Skeletal muscle satellite cell (primary cell): ENCODE results near the gene TBC1D30.
"Not testable (repeated sequence)": the region's sequence is repeated elsewhere in the genome, so short reads cannot be mapped to it uniquely, and the experiment has no call there.

Experiments
- H3K27me3 ChIP-seq: 2 replicates; pipeline ENCODE4 v1.7.0; 2013; ENCODE audit warnings: low read length; ENCODE audit not compliant: control insufficient read depth, insufficient read depth
- H3K36me3 ChIP-seq: 2 replicates; pipeline ENCODE4 v1.7.0; 2013; ENCODE audit warnings: mild to moderate bottlenecking, control low read depth, low read length; ENCODE audit not compliant: insufficient read depth
- H3K4me1 ChIP-seq: 2 replicates; pipeline ENCODE4 v1.7.0; 2013; ENCODE audit warnings: low read length; ENCODE audit not compliant: control insufficient read depth, insufficient read depth
- H3K4me2 ChIP-seq: 2 replicates; pipeline ENCODE4 v1.7.0; 2013; ENCODE audit warnings: mild to moderate bottlenecking, low read length
- H3K4me3 ChIP-seq: 2 replicates; pipeline ENCODE4 v1.7.0; 2013; ENCODE audit warnings: low read length
- H3K9ac ChIP-seq: 2 replicates; pipeline ENCODE4 v1.7.0; 2013; ENCODE audit warnings: mild to moderate bottlenecking, low read depth, low read length, moderate library complexity
- H3K9me3 ChIP-seq: replicated peaks from 2 replicates; pipeline ENCODE4 v1.7.0; 2013; ENCODE audit warnings: mild to moderate bottlenecking, control low read depth, low read length

Gene TBC1D30

GRCh38 chr12:64828713-64829112 is 4.3 kb downstream of the TBC1D30 start:
- H3K4me3 ChIP-seq = no peak overlapping the region
- H3K36me3 ChIP-seq = no peaks in the 10 kb centered on the region
- H3K27me3 ChIP-seq = peaks cover 73% of the 10 kb centered on the region
- H3K4me1 ChIP-seq = peaks cover 11% of the 10 kb centered on the region
- no peak overlapping the region for H3K4me2 ChIP-seq
- no peak overlapping the region for H3K9ac ChIP-seq
- H3K9me3 ChIP-seq = no peaks in the 10 kb centered on the region

- Histone ChIP-seq H3K9me3 (no peaks in the 10 kb centered on the region), H3K27me3 (peaks cover 45% of the 10 kb centered on the region), H3K4me1 (no peaks in the 10 kb centered on the region), H3K4me2 (no peak overlapping the region), H3K9ac (no peak overlapping the region), H3K4me3 (no peak overlapping the region), H3K36me3 (no peaks in the 10 kb centered on the region)
These were observed 9.5 kb downstream of the TBC1D30 start for GRCh38 chr12:64833928-64834327.

GRCh38 chr12:64835901-64836300 is 11.5 kb downstream of the TBC1D30 start:
- Histone ChIP-seq H3K36me3 (no peaks in the 10 kb centered on the region), H3K9me3 (no peaks in the 10 kb centered on the region), H3K9ac (no peak overlapping the region), H3K4me3 (no peak overlapping the region), H3K27me3 (peaks cover 32% of the 10 kb centered on the region), H3K4me1 (no peaks in the 10 kb centered on the region), H3K4me2 (no peak overlapping the region)

- Histone ChIP-seq H3K9ac (no peak overlapping the region), H3K4me1 (no peaks in the 10 kb centered on the region), H3K36me3 (no peaks in the 10 kb centered on the region), H3K27me3 (peaks cover 32% of the 10 kb centered on the region), H3K4me2 (no peak overlapping the region), H3K4me3 (no peak overlapping the region), H3K9me3 (no peaks in the 10 kb centered on the region)
These were observed 12.4 kb downstream of the TBC1D30 start for GRCh38 chr12:64836856-64837255.

DNA sequence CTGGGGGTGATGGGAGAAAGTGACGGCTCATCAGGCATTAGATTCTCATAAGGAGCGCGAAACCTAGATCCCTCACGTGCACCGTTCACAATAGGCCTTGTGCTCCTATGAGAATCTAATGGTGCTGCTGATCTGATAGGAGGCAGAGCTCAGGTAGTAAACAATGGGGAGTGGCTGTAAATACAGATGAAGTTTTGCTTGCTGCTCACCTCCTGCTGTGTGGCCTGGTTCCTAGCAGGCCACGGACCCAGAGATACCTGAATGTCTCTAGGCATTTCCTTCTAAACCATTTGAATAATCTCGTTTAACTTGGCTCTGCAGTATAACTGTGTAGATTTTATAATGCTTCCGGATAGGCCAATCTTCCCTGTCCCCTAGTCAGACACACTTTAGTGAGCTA is 13.0 kb downstream of the TBC1D30 start:
- Histone ChIP-seq H3K4me1 (no peaks in the 10 kb centered on the region), H3K4me2 (no peak overlapping the region), H3K9ac (no peak overlapping the region), H3K4me3 (no peak overlapping the region), H3K27me3 (peaks cover 30% of the 10 kb centered on the region), H3K36me3 (no peaks in the 10 kb centered on the region), H3K9me3 (no peaks in the 10 kb centered on the region)

DNA sequence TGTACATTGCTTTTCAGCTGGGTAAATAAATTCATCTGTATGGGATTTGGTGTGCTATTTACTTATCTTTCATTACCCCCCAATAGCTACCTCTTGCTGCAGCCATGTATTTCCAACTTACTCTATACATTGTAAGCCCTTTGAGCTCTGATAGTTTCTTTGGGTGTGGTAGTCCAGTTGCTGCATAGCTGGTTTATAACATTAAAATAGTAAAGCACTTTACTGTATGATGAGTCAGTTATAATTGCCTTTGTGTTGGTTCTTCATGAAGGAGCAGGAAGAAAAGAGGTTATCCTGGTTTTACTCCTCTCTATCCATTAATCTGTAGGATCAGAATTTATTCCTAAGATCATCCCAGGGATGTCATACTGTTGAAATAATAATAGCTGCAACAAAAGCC is 15.7 kb downstream of the TBC1D30 start:
- H3K4me2 ChIP-seq = no peak overlapping the region
- H3K4me1 ChIP-seq = no peaks in the 10 kb centered on the region
- no peaks in the 10 kb centered on the region for H3K36me3 ChIP-seq
- no peak overlapping the region for H3K4me3 ChIP-seq
- no peak overlapping the region for H3K9ac ChIP-seq
- no peaks in the 10 kb centered on the region for H3K9me3 ChIP-seq
- peaks cover 35% of the 10 kb centered on the region for H3K27me3 ChIP-seq

- Histone ChIP-seq H3K9me3 (no peaks in the 10 kb centered on the region), H3K4me1 (no peaks in the 10 kb centered on the region), H3K4me2 (no peak overlapping the region), H3K4me3 (no peak overlapping the region), H3K36me3 (no peaks in the 10 kb centered on the region), H3K27me3 (peaks cover 33% of the 10 kb centered on the region), H3K9ac (no peak overlapping the region)
These were observed 16.7 kb downstream of the TBC1D30 start for GRCh38 chr12:64840949-64841717.

- not testable (repeated sequence) for H3K9me3 ChIP-seq, H3K36me3 ChIP-seq, H3K9ac ChIP-seq, H3K27me3 ChIP-seq, H3K4me1 ChIP-seq, H3K4me2 ChIP-seq, H3K4me3 ChIP-seq
These were observed 24.0 kb downstream of the TBC1D30 start for GRCh38 chr12:64848409-64848808.

DNA sequence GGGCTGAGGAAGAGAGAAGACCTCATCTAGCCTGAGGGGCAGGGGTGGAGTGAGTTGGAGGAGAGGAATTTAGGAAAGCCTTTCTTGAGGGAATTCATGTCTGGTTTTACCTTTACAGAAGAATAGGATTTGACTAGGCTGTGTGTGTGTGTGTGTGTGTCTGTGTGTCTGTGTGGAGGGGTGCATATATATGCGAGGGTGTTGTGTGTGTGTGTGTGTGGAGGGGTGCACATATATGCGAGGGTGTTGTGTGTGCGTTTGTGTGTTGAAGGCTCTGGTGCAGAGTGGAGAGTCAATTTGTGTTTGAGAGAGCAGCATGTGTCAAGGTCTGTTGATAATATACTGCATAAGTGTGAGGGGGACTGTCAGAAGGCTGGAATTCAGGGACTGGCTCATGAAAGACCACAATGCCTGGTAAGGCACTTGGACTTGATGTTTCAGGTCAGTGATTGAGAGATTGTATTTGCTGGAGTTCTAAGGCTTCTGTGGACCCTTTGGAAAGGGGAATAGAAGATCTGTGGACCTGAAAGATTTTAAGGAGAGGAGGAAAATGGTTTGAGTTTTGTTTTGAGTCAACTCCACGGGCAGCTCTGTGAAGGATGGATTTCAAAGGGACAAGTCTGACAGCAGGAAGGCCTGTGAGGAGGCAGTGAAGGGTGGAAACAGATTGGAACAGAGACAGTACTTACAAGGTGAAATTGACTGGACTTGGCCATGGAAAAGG is 34.6 kb downstream of the TBC1D30 start:
- Histone ChIP-seq H3K4me1 (no peaks in the 10 kb centered on the region), H3K27me3 (peaks cover 55% of the 10 kb centered on the region), H3K9me3 (no peaks in the 10 kb centered on the region), H3K36me3 (no peaks in the 10 kb centered on the region), H3K4me2 (no peak overlapping the region), H3K4me3 (no peak overlapping the region), H3K9ac (no peak overlapping the region)

- Histone ChIP-seq H3K36me3 (no peaks in the 10 kb centered on the region), H3K4me3 (no peak overlapping the region), H3K9me3 (no peaks in the 10 kb centered on the region), H3K27me3 (peaks cover 63% of the 10 kb centered on the region), H3K9ac (no peak overlapping the region), H3K4me1 (no peaks in the 10 kb centered on the region), H3K4me2 (no peak overlapping the region)
These were observed 36.1 kb downstream of the TBC1D30 start for GRCh38 chr12:64860446-64860998.

DNA sequence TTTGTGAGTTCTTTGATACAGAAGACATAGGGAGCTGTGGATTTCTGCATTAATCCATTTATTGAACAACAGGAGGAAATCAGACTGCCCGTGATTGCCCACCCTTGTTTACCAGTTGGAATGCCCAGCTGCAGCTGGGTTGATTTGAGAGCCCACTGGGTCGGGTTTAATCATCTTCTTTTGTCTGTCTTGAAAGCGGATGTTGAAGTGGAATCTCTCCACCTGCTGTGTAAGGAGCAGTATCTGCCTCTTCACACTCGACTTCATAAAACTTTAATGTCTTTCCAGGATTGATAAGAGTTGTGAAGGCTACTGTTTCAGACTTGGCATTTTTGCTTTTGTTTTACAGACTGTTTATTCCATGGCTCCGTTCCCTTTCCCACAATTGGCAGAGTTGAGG is 39.9 kb downstream of the TBC1D30 start:
- H3K9ac ChIP-seq = no peak overlapping the region
- H3K4me3 ChIP-seq = no peak overlapping the region
- H3K36me3 ChIP-seq = no peaks in the 10 kb centered on the region
- no peak overlapping the region for H3K4me2 ChIP-seq
- H3K4me1 ChIP-seq = no peaks in the 10 kb centered on the region
- no peaks in the 10 kb centered on the region for H3K9me3 ChIP-seq
- peaks cover 77% of the 10 kb centered on the region for H3K27me3 ChIP-seq
